Suprapubic skin (tissue), 4 donors: ENCODE data around the gene ELP1. TPM values are rescaled to one million over a fixed set of nuclear protein-coding genes. Genes with fewer than 3 reads are reported as not detected.

ENCODE experiments used
- DNase-seq, 2 donors: peaks; one replicate each; pipeline ENCODE4 v3.0.0-alpha.2; 2019; ENCODE audit warnings: low spot score in 2 of 2
- H3K27ac ChIP-seq: fragments of 200-600 bp; sonication (generic); one replicate; pipeline ENCODE4 v1.5.1; 2019
- H3K27me3 ChIP-seq: fragments of 200-600 bp; sonication (generic); one replicate; pipeline ENCODE4 v1.5.1; 2019
- H3K36me3 ChIP-seq: fragments of 200-600 bp; sonication (generic); one replicate; pipeline ENCODE4 v1.5.1; 2019
- H3K4me1 ChIP-seq: fragments of 200-600 bp; sonication (generic); one replicate; pipeline ENCODE4 v1.5.1; 2019
- H3K4me3 ChIP-seq: fragments of 200-600 bp; sonication (generic); one replicate; pipeline ENCODE4 v1.5.1; 2019; ENCODE audit warnings: mild to moderate bottlenecking
- H3K9me3 ChIP-seq: fragments of 200-600 bp; sonication (generic); one replicate; pipeline ENCODE4 v1.5.1; 2019
- CTCF ChIP-seq, 2 donors: fragments of 200-600 bp in 1 of 2; fragments of 450-650 bp in 1 of 2; sonication (generic) in 1 of 2; IDR thresholded peaks; one replicate each; pipeline ENCODE4 v1.5.1; 2016 to 2019; ENCODE audit warnings: antibody characterized with exemption in 2 of 2, mild to moderate bottlenecking in 1 of 2, moderate library complexity in 1 of 2
- EP300 ChIP-seq: sonication (generic); formaldehyde crosslinking; IDR thresholded peaks from one replicate; pipeline ENCODE4 v1.6.1; 2017; ENCODE audit warnings: antibody characterized with exemption
- POLR2A ChIP-seq, 2 donors: fragments of 450-650 bp; IDR thresholded peaks; one replicate each; pipeline ENCODE4 v1.6.1; 2017; ENCODE audit warnings: antibody characterized with exemption in 2 of 2, mild to moderate bottlenecking in 2 of 2, moderate library complexity in 2 of 2
- POLR2AphosphoS5 ChIP-seq, 3 donors: sonication (generic); formaldehyde crosslinking; IDR thresholded peaks; one replicate each; pipeline ENCODE4 v1.6.1; 2017; ENCODE audit warnings: antibody characterized with exemption in 3 of 3
- WGBS: methylation state at CpG from one replicate; pipeline ENCODE4 v1.1.5; 2018; 5-methylcytosine and 5-hydroxymethylcytosine counted together
- total RNA-seq, 4 donors: library from RNA; depleted of rRNA; stranded (reverse); fragments of >200 nt; gene quantifications; one replicate each; pipeline ENCODE4 v1.1.0, GENCODE V29; 2016

Gene ELP1
- total RNA-seq, 4 donors from 2014 or later = 22.2 to 34.2 (median 23.2) TPM

GRCh38 chr9:108910914-108911313 is 23.0 kb downstream of the ELP1 start:
- no peak overlapping the region for H3K27ac ChIP-seq
- peaks cover 89% of the 10 kb centered on the region for H3K36me3 ChIP-seq
- WGBS = 86% methylated on average over 2 of the region's 2 CpGs
- H3K9me3 ChIP-seq = no peaks in the 10 kb centered on the region
- TF ChIP-seq CTCF (IDR thresholded peaks at IDR 0.05) (no peak), EP300 (no peak), POLR2AphosphoS5 (IDR thresholded peaks at IDR 0.05) (no peak), POLR2A (IDR thresholded peaks at IDR 0.05) (no peak)
- H3K27me3 ChIP-seq = no peaks in the 10 kb centered on the region
- no peak for DNase-seq
- H3K4me1 ChIP-seq = no peaks in the 10 kb centered on the region
- no peak overlapping the region for H3K4me3 ChIP-seq

- H3K36me3 ChIP-seq = peaks cover 89% of the 10 kb centered on the region
- DNase-seq = no peak
- TF ChIP-seq POLR2A (IDR thresholded peaks at IDR 0.05) = no peak
- no peak for TF ChIP-seq POLR2AphosphoS5 (IDR thresholded peaks at IDR 0.05)
- TF ChIP-seq EP300 = no peak
- TF ChIP-seq CTCF (IDR thresholded peaks at IDR 0.05) = no peak
These were observed 23.5 kb downstream of the ELP1 start for GRCh38 chr9:108910402-108910801.

GRCh38 chr9:108905494-108905893 is 28.4 kb downstream of the ELP1 start:
- TF ChIP-seq POLR2A (IDR thresholded peaks at IDR 0.05) = no peak
- no peak for TF ChIP-seq CTCF (IDR thresholded peaks at IDR 0.05)
- no peak for TF ChIP-seq POLR2AphosphoS5 (IDR thresholded peaks at IDR 0.05)
- no peak for TF ChIP-seq EP300
- H3K27ac ChIP-seq = no peak overlapping the region
- no peaks in the 10 kb centered on the region for H3K27me3 ChIP-seq
- H3K9me3 ChIP-seq = no peaks in the 10 kb centered on the region
- 77% methylated on average over 2 of the region's 2 CpGs for WGBS
- peaks cover 93% of the 10 kb centered on the region for H3K36me3 ChIP-seq
- H3K4me3 ChIP-seq = no peak overlapping the region
- no peak for DNase-seq
- H3K4me1 ChIP-seq = no peaks in the 10 kb centered on the region

More at GRCh38 chr9:108910402-108910801, 23.5 kb downstream of the ELP1 start:
- Histone ChIP-seq H3K9me3 (no peaks in the 10 kb centered on the region), H3K4me3 (no peak overlapping the region), H3K4me1 (no peaks in the 10 kb centered on the region), H3K27me3 (no peaks in the 10 kb centered on the region), H3K27ac (no peak overlapping the region)

- peaks cover 92% of the 10 kb centered on the region for H3K36me3 ChIP-seq
- no peak for DNase-seq
These were observed 29.8 kb downstream of the ELP1 start for GRCh38 chr9:108904161-108904560.

GRCh38 chr9:108903420-108904103 is 30.4 kb downstream of the ELP1 start:
- no peaks in the 10 kb centered on the region for H3K4me1 ChIP-seq
- no peaks in the 10 kb centered on the region for H3K27me3 ChIP-seq
- no peak overlapping the region for H3K27ac ChIP-seq
- peaks cover 92% of the 10 kb centered on the region for H3K36me3 ChIP-seq
- 90% methylated on average over 2 of the region's 2 CpGs for WGBS
- H3K9me3 ChIP-seq = no peaks in the 10 kb centered on the region
- no peak overlapping the region for H3K4me3 ChIP-seq
- DNase-seq = no peak
- no peak for TF ChIP-seq EP300
- no peak for TF ChIP-seq POLR2AphosphoS5 (IDR thresholded peaks at IDR 0.05)
- no peak for TF ChIP-seq POLR2A (IDR thresholded peaks at IDR 0.05)
- no peak for TF ChIP-seq CTCF (IDR thresholded peaks at IDR 0.05)

More at GRCh38 chr9:108904161-108904560, 29.8 kb downstream of the ELP1 start:
- no peak overlapping the region for H3K27ac ChIP-seq
- no peak overlapping the region for H3K4me3 ChIP-seq
- WGBS = 93% methylated on average over 3 of the region's 3 CpGs
- H3K4me1 ChIP-seq = no peaks in the 10 kb centered on the region
- H3K9me3 ChIP-seq = no peaks in the 10 kb centered on the region
- TF ChIP-seq CTCF (IDR thresholded peaks at IDR 0.05) = no peak
- TF ChIP-seq POLR2A (IDR thresholded peaks at IDR 0.05) = no peak
- TF ChIP-seq EP300 = no peak
- no peak for TF ChIP-seq POLR2AphosphoS5 (IDR thresholded peaks at IDR 0.05)
- H3K27me3 ChIP-seq = no peaks in the 10 kb centered on the region
